Activated CD8-positive, alpha-beta T cell treated with anti-CD3 and anti-CD28 coated beads for 36 hours (primary cell): ENCODE data around the gene SAFB2. TPM values are rescaled to one million over a fixed set of nuclear protein-coding genes. Genes with fewer than 3 reads are reported as not detected.
"Not testable (repeated sequence)": the region's sequence is repeated elsewhere in the genome, so short reads cannot be mapped to it uniquely, and the experiment has no call there.

Source experiments
- ATAC-seq: fragments of 200-7000 bp; cut with Tn5 transposase; one replicate; pipeline ENCODE4 v1.10.0; 2021; ENCODE audit warnings: mild to moderate bottlenecking, moderate library complexity
- CTCF ChIA-PET: fragments of 350-600 bp; sonication (Branson Sonifier 250); formaldehyde crosslinking; loops from one replicate; lab custom pipeline; 2021; ENCODE audit warnings: antibody characterized with exemption; lab: Charles Lee
- POLR2A ChIA-PET: fragments of 350-600 bp; sonication (Branson Sonifier 250); formaldehyde crosslinking; loops from one replicate; lab custom pipeline; 2021; ENCODE audit warnings: antibody characterized with exemption; lab: Charles Lee
- DNase-seq: peaks from one replicate; pipeline ENCODE4 v3.0.0-alpha.2; 2020
- H3K27ac Mint-ChIP-seq: one replicate; pipeline ENCODE4 v1.8.0; 2021; ENCODE audit warnings: mild to moderate bottlenecking, mixed read lengths
- H3K27me3 Mint-ChIP-seq: one replicate; pipeline ENCODE4 v1.8.0; 2021; ENCODE audit warnings: mixed read lengths
- H3K36me3 Mint-ChIP-seq: one replicate; pipeline ENCODE4 v1.8.0; 2021; ENCODE audit warnings: low read depth, mixed read lengths
- H3K4me1 Mint-ChIP-seq: one replicate; pipeline ENCODE4 v1.8.0; 2021; ENCODE audit warnings: low read depth, mixed read lengths
- H3K4me3 Mint-ChIP-seq: one replicate; pipeline ENCODE4 v1.8.0; 2021; ENCODE audit warnings: mild to moderate bottlenecking, moderate library complexity, mixed read lengths
- H3K9me3 Mint-ChIP-seq: one replicate; pipeline ENCODE4 v1.8.0; 2021; ENCODE audit warnings: mixed read lengths
- CTCF ChIP-seq: fragments of 200-600 bp; IDR thresholded peaks from one replicate; pipeline ENCODE4 v1.8.0; 2022; ENCODE audit warnings: antibody characterized with exemption, mild to moderate bottlenecking
- intact Hi-C: fragments of 100-400 bp; cut with micrococcal nuclease; formaldehyde crosslinking; loops from one replicate; pipeline ENCODE4 v1.10.0; 2022
- total RNA-seq, 2 experiments: library from RNA; stranded (reverse); gene quantifications; one replicate each; pipeline ENCODE4 v1.2.3, GENCODE V29; 2021

Gene SAFB2
- total RNA-seq, 2 experiments from 2014 or later = 70.8 to 78.0 TPM

GRCh38 chr19:5617080-5617479 is 5.5 kb downstream of the SAFB2 start:
- CTCF ChIA-PET = no interaction called here
- POLR2A ChIA-PET = no interaction called here
- Mint-ChIP-seq H3K36me3 (peaks cover 70% of the 10 kb centered on the region), H3K4me3 (no peak overlapping the region), H3K9me3 (no peaks in the 10 kb centered on the region), H3K4me1 (peaks cover 39% of the 10 kb centered on the region), H3K27me3 (no peaks in the 10 kb centered on the region), H3K27ac (peak overlapping the region; percentile 52)
- ATAC-seq (no peak), DNase-seq (no peak)
- no peak for TF ChIP-seq CTCF
- intact Hi-C loops = no loop called here

DNA sequence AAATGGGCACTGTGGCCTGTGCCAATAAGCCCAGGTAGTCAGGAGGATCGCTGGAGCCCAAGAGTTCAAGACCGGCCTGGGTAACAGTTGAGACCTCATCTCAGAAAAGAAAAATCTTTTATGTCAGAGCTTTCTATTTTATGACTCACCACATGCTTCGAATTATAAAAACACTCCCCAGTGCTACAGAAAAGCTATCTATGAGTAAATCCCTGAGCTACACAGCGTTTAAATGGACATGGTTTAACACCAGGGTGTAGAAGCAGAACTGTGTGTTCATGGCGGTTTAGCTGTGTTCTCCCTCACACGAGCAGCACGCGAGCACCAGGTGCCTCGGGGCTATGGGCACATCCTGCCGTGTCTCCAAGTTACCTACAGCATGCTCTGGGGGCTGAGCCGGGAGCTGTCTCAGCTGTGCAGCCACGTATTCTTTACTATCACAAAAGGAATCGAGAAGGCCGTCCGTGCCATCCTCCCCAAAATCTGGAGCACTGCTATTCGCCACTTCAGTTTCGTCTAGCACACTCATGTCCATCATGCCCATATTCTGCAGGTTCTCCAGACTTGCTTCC is 6.7 kb downstream of the SAFB2 start:
- no peaks in the 10 kb centered on the region for H3K9me3 Mint-ChIP-seq
- no peaks in the 10 kb centered on the region for H3K27me3 Mint-ChIP-seq
- TF ChIP-seq CTCF = no peak
- H3K27ac Mint-ChIP-seq = no peak overlapping the region
- ChIA-PET CTCF (no interaction called here), POLR2A (interaction anchor here (0.9 to 1.1 kb wide), 2 partner anchors 10 to 17 kb away, joined by 3 read pairs; no protein-coding TSS in a partner anchor)
- ATAC-seq (no peak), DNase-seq (no peak)
- H3K4me1 Mint-ChIP-seq = peaks cover 33% of the 10 kb centered on the region
- H3K36me3 Mint-ChIP-seq = peaks cover 63% of the 10 kb centered on the region
- intact Hi-C loops = no loop called here
- no peak overlapping the region for H3K4me3 Mint-ChIP-seq

DNA sequence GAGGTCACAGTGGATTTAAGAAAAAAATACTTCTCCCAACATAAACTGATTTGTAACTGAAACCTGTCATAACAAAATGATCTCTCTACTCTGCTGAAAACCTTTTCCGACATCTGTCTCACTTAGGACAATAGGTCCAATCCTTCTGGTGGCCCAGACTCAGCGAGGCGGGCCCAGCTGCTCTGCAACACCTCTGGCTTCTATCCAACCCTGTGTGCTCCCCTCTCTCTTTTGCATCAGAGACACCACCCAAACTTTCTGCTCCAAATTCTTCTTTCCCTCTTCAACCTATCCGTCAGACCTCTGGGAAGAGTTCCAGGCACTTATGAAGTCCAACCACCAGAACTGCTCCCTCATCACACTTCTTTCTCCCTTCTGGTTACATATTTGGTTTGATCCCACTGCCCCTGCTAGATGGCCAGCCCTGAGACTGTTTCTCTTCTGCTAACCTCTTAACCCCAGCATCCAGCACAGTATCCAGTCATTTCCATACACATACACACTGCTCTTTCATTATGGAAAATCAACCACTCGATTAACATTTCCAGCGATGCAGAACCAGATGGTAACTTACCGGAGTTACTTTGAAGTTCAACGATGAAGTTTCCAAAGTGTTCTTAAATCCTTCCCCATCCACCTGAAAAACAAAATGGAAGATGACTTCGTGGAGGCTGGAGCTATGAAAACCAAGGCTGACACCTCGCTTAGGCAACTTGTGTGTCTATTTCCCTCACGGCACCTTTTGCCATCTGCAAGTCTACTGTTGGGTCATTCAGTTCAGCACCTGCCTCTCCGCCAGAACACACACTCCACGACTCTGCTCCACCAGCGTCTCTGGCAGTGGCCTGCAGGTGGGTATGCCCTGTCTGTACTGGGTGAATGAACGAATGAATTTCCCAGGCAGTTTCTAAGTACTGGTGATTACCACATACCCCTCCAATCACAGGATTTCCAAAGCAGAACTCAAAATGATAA is 9.4 kb downstream of the SAFB2 start:
- Mint-ChIP-seq H3K9me3 (no peaks in the 10 kb centered on the region), H3K27ac (peak overlapping the region; percentile 14), H3K27me3 (no peaks in the 10 kb centered on the region), H3K4me1 (peaks cover 9% of the 10 kb centered on the region), H3K36me3 (peaks cover 59% of the 10 kb centered on the region), H3K4me3 (no peak overlapping the region)
- TF ChIP-seq CTCF = no peak
- ChIA-PET CTCF (no interaction called here), POLR2A (interaction anchor here (1.0 to 2.0 kb wide), 3 partner anchors 9 to 53 kb away, joined by 3 to 12 read pairs (median 3); partner anchors contain the start of genes SAFB and SAFB2)
- no peak for DNase-seq
- intact Hi-C loops = no loop called here
- ATAC-seq = no peak

DNA sequence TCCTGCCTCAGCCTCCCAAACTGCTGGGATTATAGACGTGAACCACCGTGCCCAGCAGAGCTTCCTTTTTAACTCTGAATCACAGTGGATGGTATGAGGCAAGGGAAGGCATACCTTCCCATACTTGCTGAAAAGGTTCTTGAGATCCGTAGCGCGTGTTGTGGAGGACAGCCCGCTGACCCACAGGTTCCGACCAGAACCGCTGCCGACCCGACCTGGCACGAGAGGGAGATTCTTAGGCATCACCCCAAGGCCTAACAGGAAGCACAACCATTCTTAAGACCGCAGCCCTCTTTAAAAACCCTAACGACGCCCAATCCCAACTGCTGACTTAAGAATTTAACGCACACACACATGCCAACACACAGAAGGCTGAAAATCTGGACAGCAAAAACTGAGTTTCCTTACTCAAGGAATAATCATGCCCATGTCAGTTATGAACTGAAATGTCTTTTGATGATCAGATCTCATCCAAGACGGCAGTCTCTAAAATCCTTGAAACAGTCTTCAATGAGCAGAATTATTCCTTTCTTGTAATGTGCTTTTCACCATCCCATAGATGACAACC is 12.6 kb downstream of the SAFB2 start:
- H3K4me1 Mint-ChIP-seq = peaks cover 11% of the 10 kb centered on the region
- no peak overlapping the region for H3K4me3 Mint-ChIP-seq
- TF ChIP-seq CTCF = no peak
- H3K27ac Mint-ChIP-seq = no peak overlapping the region
- no peaks in the 10 kb centered on the region for H3K9me3 Mint-ChIP-seq
- ChIA-PET POLR2A (interaction anchor here (1.0 to 2.7 kb wide), 2 partner anchors 12 to 81 kb away, joined by 3 to 10 read pairs; partner anchors contain the start of genes SAFB and SAFB2), CTCF (no interaction called here)
- ATAC-seq (no peak), DNase-seq (no peak)
- H3K36me3 Mint-ChIP-seq = peaks cover 67% of the 10 kb centered on the region
- intact Hi-C loops = no loop called here
- no peaks in the 10 kb centered on the region for H3K27me3 Mint-ChIP-seq

DNA sequence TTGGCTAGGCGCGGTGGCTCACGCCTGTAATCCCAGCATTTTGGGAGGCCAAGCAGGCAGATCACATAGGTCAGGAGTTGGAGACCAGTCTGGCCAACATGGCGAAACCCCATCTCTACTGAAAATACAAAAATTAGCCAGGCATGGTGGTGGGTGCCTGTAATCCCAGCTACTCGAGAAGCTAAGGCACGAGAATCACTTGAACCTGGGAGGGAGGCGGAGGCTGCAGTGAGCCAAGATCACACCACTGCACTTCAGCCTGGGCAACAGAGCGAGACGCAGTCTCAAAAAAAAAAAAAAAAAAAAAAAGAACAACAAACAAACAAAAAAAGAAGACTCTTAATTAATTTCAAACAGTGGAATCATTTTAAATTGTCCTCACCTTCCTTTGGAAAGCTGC is 13.8 kb downstream of the SAFB2 start:
- H3K9me3 Mint-ChIP-seq, H3K4me3 Mint-ChIP-seq, H3K27me3 Mint-ChIP-seq, CTCF ChIA-PET, H3K27ac Mint-ChIP-seq, intact Hi-C loops, DNase-seq, ATAC-seq: not testable (repeated sequence)
- Mint-ChIP-seq H3K36me3 (peaks cover 64% of the 10 kb centered on the region), H3K4me1 (peaks cover 11% of the 10 kb centered on the region)
- POLR2A ChIA-PET = interaction anchor here (2.7 kb wide), 1 partner anchor 13 kb away, joined by 10 read pairs; the partner anchor contains the start of genes SAFB and SAFB2
